Neural cell (in vitro differentiated cells): ENCODE data around the gene CXCL6. TPM values are rescaled to one million over a fixed set of nuclear protein-coding genes. Genes with fewer than 3 reads are reported as not detected.

Experiments used
- H2AFZ ChIP-seq: fragments of 200-600, 300-800 bp; sonication (generic), shearing (Covaris generic); 2 replicates; pipeline ENCODE4 v1.6.0; 2014; ENCODE audit warnings: low read depth, mild to moderate bottlenecking, antibody characterized with exemption, low read length, moderate library complexity
- H3F3A ChIP-seq: fragments of 200-600 bp; shearing (Covaris generic); 2 replicates; pipeline ENCODE4 v1.6.1; 2016; ENCODE audit warnings: mild to moderate bottlenecking, moderate library complexity, mixed read lengths, antibody characterized with exemption, low read length; ENCODE audit not compliant: insufficient read depth, poor library complexity, severe bottlenecking
- H3K27ac ChIP-seq: fragments of 200-600, 300-800 bp; sonication (generic), shearing (Covaris generic); 2 replicates; pipeline ENCODE4 v1.5.1; 2014; ENCODE audit warnings: mild to moderate bottlenecking, low read length, moderate library complexity
- H3K27me3 ChIP-seq: fragments of 300-800, 200-600 bp; sonication (generic), shearing (Covaris generic); 2 replicates; pipeline ENCODE4 v1.6.0; 2014; ENCODE audit warnings: mild to moderate bottlenecking, low read depth, low read length, moderate library complexity; ENCODE audit not compliant: insufficient read depth
- H3K36me3 ChIP-seq: fragments of 300-800, 200-600 bp; sonication (generic), shearing (Covaris generic); 2 replicates; pipeline ENCODE4 v1.5.1; 2014; ENCODE audit warnings: mild to moderate bottlenecking, antibody characterized with exemption, low read length, moderate library complexity; ENCODE audit not compliant: insufficient read depth
- H3K4me2 ChIP-seq: fragments of 300-800, 200-600 bp; sonication (generic), shearing (Covaris generic); 2 replicates; pipeline ENCODE4 v1.6.0; 2014; ENCODE audit warnings: mild to moderate bottlenecking, low read length
- H3K4me3 ChIP-seq: fragments of 300-800, 200-600 bp; sonication (generic), shearing (Covaris generic); 2 replicates; pipeline ENCODE4 v1.5.1; 2014; ENCODE audit warnings: mild to moderate bottlenecking, low read length, moderate library complexity
- H3K79me2 ChIP-seq: fragments of 200-600 bp; shearing (Covaris generic); replicated peaks from 2 replicates; pipeline ENCODE4 v1.6.0; 2014; ENCODE audit warnings: mild to moderate bottlenecking, low read length, moderate library complexity; ENCODE audit not compliant: insufficient read depth
- H3K9ac ChIP-seq: fragments of 300-800, 200-600 bp; sonication (generic), shearing (Covaris generic); 2 replicates; pipeline ENCODE4 v1.6.1; 2016; ENCODE audit warnings: mild to moderate bottlenecking, low read length, mixed read lengths
- H3K9me2 ChIP-seq: fragments of 200-600 bp; shearing (Covaris generic); 2 replicates; pipeline ENCODE4 v1.6.1; 2016; ENCODE audit warnings: mild to moderate bottlenecking, low read length, mixed read lengths; ENCODE audit not compliant: insufficient read depth
- H3K9me3 ChIP-seq: fragments of 200-600, 300-800 bp; sonication (generic), shearing (Covaris generic); 2 replicates; pipeline ENCODE4 v1.6.1; 2016; ENCODE audit warnings: mild to moderate bottlenecking, mixed run types, low read length, moderate library complexity, mixed read lengths
- H4K20me1 ChIP-seq: fragments of 200-600 bp; shearing (Covaris generic); 2 replicates; pipeline ENCODE4 v1.6.1; 2016; ENCODE audit warnings: mild to moderate bottlenecking, mixed run types; ENCODE audit not compliant: insufficient read depth
- EP300 ChIP-seq: fragments of 450-650 bp; conservative IDR thresholded peaks from 2 replicates; pipeline ENCODE4 v1.6.1; 2014; ENCODE audit warnings: antibody characterized with exemption, mild to moderate bottlenecking, moderate library complexity; ENCODE audit not compliant: poor library complexity, severe bottlenecking
- EZH2 ChIP-seq: fragments of 200-600, 300-800 bp; shearing (Covaris generic), sonication (generic); IDR thresholded peaks from 2 replicates; pipeline ENCODE4 v1.6.1; 2014; ENCODE audit warnings: antibody characterized with exemption, low read length, borderline replicate concordance, mild to moderate bottlenecking; ENCODE audit not compliant: insufficient read depth, poor library complexity, severe bottlenecking
- MXI1 ChIP-seq: fragments of 450-650 bp; conservative IDR thresholded peaks from 2 replicates; pipeline ENCODE4 v1.6.1; 2014; ENCODE audit warnings: antibody characterized with exemption, mild to moderate bottlenecking; ENCODE audit not compliant: poor library complexity, severe bottlenecking
- POLR2AphosphoS5 ChIP-seq: IDR thresholded peaks from 2 replicates; pipeline ENCODE4 v1.6.1; 2012
- RAD21 ChIP-seq: fragments of 450-650 bp; conservative IDR thresholded peaks from 2 replicates; pipeline ENCODE4 v1.6.1; 2014; ENCODE audit warnings: antibody characterized with exemption, mild to moderate bottlenecking, moderate library complexity
- SMC3 ChIP-seq: fragments of 450-650 bp; conservative IDR thresholded peaks from 2 replicates; pipeline ENCODE4 v1.6.1; 2014; ENCODE audit warnings: antibody characterized with exemption, mild to moderate bottlenecking, moderate library complexity; ENCODE audit not compliant: poor library complexity
- TAF1 ChIP-seq: IDR thresholded peaks from 2 replicates; pipeline ENCODE4 v1.6.1; 2012; ENCODE audit warnings: low read depth
- polyA plus RNA-seq: library from polyadenylated mRNA; depleted of rRNA; stranded (reverse); fragments of >200 nt; gene quantifications from 2 replicates; pipeline ENCODE4 v1.2.3, GENCODE V29; 2014
- TF ChIP-seq, protein P1 (sequence below): IDR thresholded peaks from 2 replicates; pipeline ENCODE4 v1.6.1; 2012; ENCODE audit warnings: borderline replicate concordance
- TF ChIP-seq, protein P2 (sequence below): fragments of 450-650 bp; IDR thresholded peaks from 2 replicates; pipeline ENCODE4 v1.5.1; 2014; ENCODE audit warnings: antibody characterized with exemption, mild to moderate bottlenecking, moderate library complexity; ENCODE audit not compliant: poor library complexity, severe bottlenecking

Gene CXCL6
- polyA plus RNA-seq, 1 donor from 2014 or later: not detected

DNA sequence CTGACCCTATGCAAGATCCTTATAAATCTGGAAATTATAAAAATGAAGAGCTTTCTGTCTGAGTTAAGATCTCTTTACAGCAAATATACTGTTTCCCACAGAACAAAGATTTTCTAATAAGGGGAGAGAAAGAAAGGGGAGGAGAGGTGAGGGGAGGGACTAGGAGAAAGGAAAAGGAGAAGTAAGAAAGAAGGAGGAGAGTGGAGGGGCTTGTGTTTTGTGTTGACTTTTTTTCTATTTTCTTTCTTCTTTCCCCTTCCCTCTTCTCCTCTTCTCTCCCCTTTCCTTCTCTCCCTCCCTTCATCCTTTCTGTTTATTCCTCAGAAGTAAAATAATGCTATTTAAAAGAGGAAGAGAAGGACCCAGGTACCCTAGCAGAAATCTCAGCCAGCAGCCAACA, 6.2 kb downstream of the CXCL6 start:
- Histone ChIP-seq H3K9me3 (no peaks in the 10 kb centered on the region), H3K9me2 (no peaks in the 10 kb centered on the region), H3K4me2 (no peak overlapping the region), H3K36me3 (no peaks in the 10 kb centered on the region), H3K9ac (no peak overlapping the region), H3K27me3 (peaks cover under 1% of the 10 kb centered on the region), H3F3A (no peaks in the 10 kb centered on the region), H3K4me3 (no peak overlapping the region), H2AFZ (no peak overlapping the region), H3K27ac (no peak overlapping the region), H3K79me2 (no peaks in the 10 kb centered on the region), H4K20me1 (no peaks in the 10 kb centered on the region)
- no peak for TF ChIP-seq MXI1
- TF ChIP-seq EZH2: no peak
- TF ChIP-seq, protein P1, sequence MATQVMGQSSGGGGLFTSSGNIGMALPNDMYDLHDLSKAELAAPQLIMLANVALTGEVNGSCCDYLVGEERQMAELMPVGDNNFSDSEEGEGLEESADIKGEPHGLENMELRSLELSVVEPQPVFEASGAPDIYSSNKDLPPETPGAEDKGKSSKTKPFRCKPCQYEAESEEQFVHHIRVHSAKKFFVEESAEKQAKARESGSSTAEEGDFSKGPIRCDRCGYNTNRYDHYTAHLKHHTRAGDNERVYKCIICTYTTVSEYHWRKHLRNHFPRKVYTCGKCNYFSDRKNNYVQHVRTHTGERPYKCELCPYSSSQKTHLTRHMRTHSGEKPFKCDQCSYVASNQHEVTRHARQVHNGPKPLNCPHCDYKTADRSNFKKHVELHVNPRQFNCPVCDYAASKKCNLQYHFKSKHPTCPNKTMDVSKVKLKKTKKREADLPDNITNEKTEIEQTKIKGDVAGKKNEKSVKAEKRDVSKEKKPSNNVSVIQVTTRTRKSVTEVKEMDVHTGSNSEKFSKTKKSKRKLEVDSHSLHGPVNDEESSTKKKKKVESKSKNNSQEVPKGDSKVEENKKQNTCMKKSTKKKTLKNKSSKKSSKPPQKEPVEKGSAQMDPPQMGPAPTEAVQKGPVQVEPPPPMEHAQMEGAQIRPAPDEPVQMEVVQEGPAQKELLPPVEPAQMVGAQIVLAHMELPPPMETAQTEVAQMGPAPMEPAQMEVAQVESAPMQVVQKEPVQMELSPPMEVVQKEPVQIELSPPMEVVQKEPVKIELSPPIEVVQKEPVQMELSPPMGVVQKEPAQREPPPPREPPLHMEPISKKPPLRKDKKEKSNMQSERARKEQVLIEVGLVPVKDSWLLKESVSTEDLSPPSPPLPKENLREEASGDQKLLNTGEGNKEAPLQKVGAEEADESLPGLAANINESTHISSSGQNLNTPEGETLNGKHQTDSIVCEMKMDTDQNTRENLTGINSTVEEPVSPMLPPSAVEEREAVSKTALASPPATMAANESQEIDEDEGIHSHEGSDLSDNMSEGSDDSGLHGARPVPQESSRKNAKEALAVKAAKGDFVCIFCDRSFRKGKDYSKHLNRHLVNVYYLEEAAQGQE: no peak

DNA sequence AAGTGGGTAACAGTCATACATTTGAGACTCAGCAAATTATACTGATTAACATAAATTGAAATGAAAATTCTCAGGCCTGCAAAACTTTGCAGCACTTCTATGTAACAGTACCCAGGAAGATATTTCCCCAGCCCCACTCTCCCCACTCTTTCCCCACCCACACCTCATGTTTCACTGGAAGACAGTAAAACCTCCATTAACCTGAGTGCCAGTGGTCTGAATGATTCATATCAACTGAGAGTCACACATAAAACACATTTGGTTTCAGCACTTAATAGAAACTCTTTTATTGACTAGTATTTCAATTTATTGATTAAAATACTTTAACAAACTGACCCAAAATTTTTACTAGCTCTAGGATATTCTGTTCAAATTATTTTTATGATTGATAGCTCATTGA, 6.9 kb downstream of the CXCL6 start:
- H3K27me3 ChIP-seq: no peaks in the 10 kb centered on the region
- no peaks in the 10 kb centered on the region for H3K79me2 ChIP-seq
- no peak overlapping the region for H3K9ac ChIP-seq
- no peak overlapping the region for H3K4me3 ChIP-seq
- H3K4me2 ChIP-seq: no peak overlapping the region
- no peak overlapping the region for H3K27ac ChIP-seq
- H2AFZ ChIP-seq: no peak overlapping the region
- H3K36me3 ChIP-seq: no peaks in the 10 kb centered on the region
- no peak for TF ChIP-seq MXI1
- TF ChIP-seq EP300: no peak
- TF ChIP-seq EZH2: no peak
- TF ChIP-seq POLR2AphosphoS5: no peak
- no peak for TF ChIP-seq TAF1
- H4K20me1 ChIP-seq: no peaks in the 10 kb centered on the region
- no peaks in the 10 kb centered on the region for H3F3A ChIP-seq
- H3K9me2 ChIP-seq: no peaks in the 10 kb centered on the region
- no peaks in the 10 kb centered on the region for H3K9me3 ChIP-seq

DNA sequence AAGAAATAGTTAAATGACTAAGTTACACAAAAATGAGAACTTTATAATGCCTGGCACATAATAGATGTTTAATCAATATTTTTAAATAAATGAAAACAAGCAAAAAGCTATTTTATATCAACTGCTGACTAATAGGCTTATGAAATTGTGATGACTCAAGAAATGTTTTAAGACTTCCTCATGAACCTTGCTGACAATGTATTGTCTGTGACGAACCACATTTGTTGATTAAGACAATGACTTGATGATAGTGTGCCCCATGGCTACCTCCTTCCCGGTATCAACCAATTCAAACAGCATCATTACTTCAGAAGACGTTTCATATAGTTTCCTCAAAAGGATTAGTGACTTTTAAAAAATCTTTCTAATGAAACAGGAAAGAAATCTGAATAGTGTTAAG, 7.9 kb downstream of the CXCL6 start:
- no peak for TF ChIP-seq SMC3
- no peak for TF ChIP-seq MXI1
- no peak for TF ChIP-seq EP300
- TF ChIP-seq, protein P2, sequence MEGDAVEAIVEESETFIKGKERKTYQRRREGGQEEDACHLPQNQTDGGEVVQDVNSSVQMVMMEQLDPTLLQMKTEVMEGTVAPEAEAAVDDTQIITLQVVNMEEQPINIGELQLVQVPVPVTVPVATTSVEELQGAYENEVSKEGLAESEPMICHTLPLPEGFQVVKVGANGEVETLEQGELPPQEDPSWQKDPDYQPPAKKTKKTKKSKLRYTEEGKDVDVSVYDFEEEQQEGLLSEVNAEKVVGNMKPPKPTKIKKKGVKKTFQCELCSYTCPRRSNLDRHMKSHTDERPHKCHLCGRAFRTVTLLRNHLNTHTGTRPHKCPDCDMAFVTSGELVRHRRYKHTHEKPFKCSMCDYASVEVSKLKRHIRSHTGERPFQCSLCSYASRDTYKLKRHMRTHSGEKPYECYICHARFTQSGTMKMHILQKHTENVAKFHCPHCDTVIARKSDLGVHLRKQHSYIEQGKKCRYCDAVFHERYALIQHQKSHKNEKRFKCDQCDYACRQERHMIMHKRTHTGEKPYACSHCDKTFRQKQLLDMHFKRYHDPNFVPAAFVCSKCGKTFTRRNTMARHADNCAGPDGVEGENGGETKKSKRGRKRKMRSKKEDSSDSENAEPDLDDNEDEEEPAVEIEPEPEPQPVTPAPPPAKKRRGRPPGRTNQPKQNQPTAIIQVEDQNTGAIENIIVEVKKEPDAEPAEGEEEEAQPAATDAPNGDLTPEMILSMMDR: no peak
- TF ChIP-seq RAD21: no peak
- TF ChIP-seq TAF1: no peak
- TF ChIP-seq POLR2AphosphoS5: no peak
- TF ChIP-seq, protein P1: no peak
- TF ChIP-seq EZH2: no peak
- no peaks in the 10 kb centered on the region for H3K79me2 ChIP-seq
- H3K36me3 ChIP-seq: no peaks in the 10 kb centered on the region
- H3K27me3 ChIP-seq: no peaks in the 10 kb centered on the region
- no peaks in the 10 kb centered on the region for H3K9me2 ChIP-seq
- no peaks in the 10 kb centered on the region for H3F3A ChIP-seq
- H2AFZ ChIP-seq: no peak overlapping the region
- H3K9me3 ChIP-seq: no peaks in the 10 kb centered on the region
- no peak overlapping the region for H3K4me3 ChIP-seq
- no peak overlapping the region for H3K27ac ChIP-seq
- H4K20me1 ChIP-seq: no peaks in the 10 kb centered on the region
- no peak overlapping the region for H3K9ac ChIP-seq
- no peak overlapping the region for H3K4me2 ChIP-seq
